Ishikawa (cell line): ENCODE data around the gene CFL2.

Experiments
- CEBPB ChIP-seq: IDR thresholded peaks from 2 replicates; pipeline ENCODE4 v1.6.1; 2012
- CREB1 ChIP-seq: IDR thresholded peaks from 2 replicates; pipeline ENCODE4 v1.6.1; 2012; ENCODE audit warnings: low read depth
- EGR1 ChIP-seq: IDR thresholded peaks from 2 replicates; pipeline ENCODE4 v1.6.1; 2012
- EP300 ChIP-seq: IDR thresholded peaks from 2 replicates; pipeline ENCODE4 v1.6.1; 2012; ENCODE audit warnings: borderline replicate concordance
- FOXM1 ChIP-seq: IDR thresholded peaks from 2 replicates; pipeline ENCODE4 v1.6.1; 2012; ENCODE audit warnings: low read depth, borderline replicate concordance
- MAX ChIP-seq: IDR thresholded peaks from 2 replicates; pipeline ENCODE4 v1.6.1; 2012
- NFIC ChIP-seq: IDR thresholded peaks from 2 replicates; pipeline ENCODE4 v1.6.1; 2012
- RAD21 ChIP-seq: IDR thresholded peaks from 2 replicates; pipeline ENCODE4 v1.6.1; 2012; ENCODE audit warnings: low read depth
- REST ChIP-seq: IDR thresholded peaks from 2 replicates; pipeline ENCODE4 v1.6.1; 2012; ENCODE audit warnings: low read depth, mild to moderate bottlenecking
- TAF1 ChIP-seq: IDR thresholded peaks from 2 replicates; pipeline ENCODE4 v1.6.1; 2012; ENCODE audit warnings: low read depth, mild to moderate bottlenecking
- TCF12 ChIP-seq: IDR thresholded peaks from 2 replicates; pipeline ENCODE4 v1.6.1; 2012; ENCODE audit warnings: low read depth
- TEAD4 ChIP-seq: IDR thresholded peaks from 2 replicates; pipeline ENCODE4 v1.6.1; 2012
- USF1 ChIP-seq: IDR thresholded peaks from 2 replicates; pipeline ENCODE4 v1.6.1; 2012
- YY1 ChIP-seq: IDR thresholded peaks from 2 replicates; pipeline ENCODE4 v1.6.1; 2012; ENCODE audit warnings: low read depth
- ZBTB7A ChIP-seq: IDR thresholded peaks from 2 replicates; pipeline ENCODE4 v1.6.1; 2012; ENCODE audit warnings: low read depth

The CFL2 gene

GRCh38 chr14:34701808-34702207 is 12.6 kb downstream of the CFL2 start:
- TF ChIP-seq USF1 = no peak
- no peak for TF ChIP-seq FOXM1
- no peak for TF ChIP-seq CEBPB
- no peak for TF ChIP-seq ZBTB7A
- TF ChIP-seq CREB1 = no peak
- TF ChIP-seq EGR1 = no peak
- no peak for TF ChIP-seq YY1
- TF ChIP-seq TAF1 = no peak
- TF ChIP-seq EP300 = no peak
- no peak for TF ChIP-seq MAX
- TF ChIP-seq REST = no peak
- no peak for TF ChIP-seq NFIC
- no peak for TF ChIP-seq TEAD4
- TF ChIP-seq TCF12 = no peak
- TF ChIP-seq RAD21 = no peak

- TF ChIP-seq EGR1 = no peak
- no peak for TF ChIP-seq TAF1
- TF ChIP-seq MAX = no peak
- TF ChIP-seq EP300 = no peak
- TF ChIP-seq TCF12 = no peak
- TF ChIP-seq FOXM1 = no peak
- no peak for TF ChIP-seq ZBTB7A
Observed at GRCh38 chr14:34700622-34701130, 13.7 kb downstream of the CFL2 start.

- TF ChIP-seq TCF12 (peak; percentile 70; the same call in 1 of the 2 replicates), EP300 (peak; percentile 59; the same call in 1 of the 2 replicates), CREB1 (no peak), YY1 (no peak), ZBTB7A (no peak), FOXM1 (peak; percentile 23; the same call in 1 of the 2 replicates), MAX (0 out of 2 replicates have a peak, but pooled peaks have one; percentile 21), CEBPB (peak; percentile 60), RAD21 (peak; percentile 15; the same call in 1 of the 2 replicates), EGR1 (no peak), REST (no peak), TEAD4 (peak; percentile 72), TAF1 (no peak), USF1 (no peak), NFIC (peak; percentile 34; the same call in 1 of the 2 replicates)
Observed at GRCh38 chr14:34699873-34700621, 14.3 kb downstream of the CFL2 start.

GRCh38 chr14:34693228-34693939 is 21.0 kb downstream of the CFL2 start:
- TF ChIP-seq MAX (peak; percentile 46; the same call in 1 of the 2 replicates), TEAD4 (0 out of 2 replicates have a peak, but pooled peaks have one; percentile 21), NFIC (no peak), EP300 (no peak), TAF1 (0 out of 2 replicates have a peak, but pooled peaks have one; percentile 18)

- TF ChIP-seq MAX (no peak), ZBTB7A (no peak), CEBPB (no peak)
Observed at GRCh38 chr14:34692898-34693227, 21.5 kb downstream of the CFL2 start.
